ENCODE results near the gene TMEM187. TPM values are rescaled to one million over a fixed set of nuclear protein-coding genes. Genes with fewer than 3 reads are reported as not detected.

TMEM187 gene, protein sequence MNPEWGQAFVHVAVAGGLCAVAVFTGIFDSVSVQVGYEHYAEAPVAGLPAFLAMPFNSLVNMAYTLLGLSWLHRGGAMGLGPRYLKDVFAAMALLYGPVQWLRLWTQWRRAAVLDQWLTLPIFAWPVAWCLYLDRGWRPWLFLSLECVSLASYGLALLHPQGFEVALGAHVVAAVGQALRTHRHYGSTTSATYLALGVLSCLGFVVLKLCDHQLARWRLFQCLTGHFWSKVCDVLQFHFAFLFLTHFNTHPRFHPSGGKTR
- total RNA-seq (1 to 10 TPM; 3.2 to 7.8 (median 6.8) TPM), polyA plus RNA-seq (1 to 10 TPM; 2.2 to 6.7 (median 5.2) TPM)
- long read RNA-seq, donor 1, transcript TMEM187-201 (2 exons, 1,880 nt) = major isoform, 13 of 16 reads
- long read RNA-seq, donor 1, partial matches to known transcripts = 0 of 16 reads
- long read RNA-seq, donor 1, other reads (novel, unspliced or antisense) = 3 of 16 reads
- long read RNA-seq, donor 2, partial matches to known transcripts = 0 of 8 reads
- long read RNA-seq, donor 2, other reads (novel, unspliced or antisense) = 4 of 8 reads

DNA sequence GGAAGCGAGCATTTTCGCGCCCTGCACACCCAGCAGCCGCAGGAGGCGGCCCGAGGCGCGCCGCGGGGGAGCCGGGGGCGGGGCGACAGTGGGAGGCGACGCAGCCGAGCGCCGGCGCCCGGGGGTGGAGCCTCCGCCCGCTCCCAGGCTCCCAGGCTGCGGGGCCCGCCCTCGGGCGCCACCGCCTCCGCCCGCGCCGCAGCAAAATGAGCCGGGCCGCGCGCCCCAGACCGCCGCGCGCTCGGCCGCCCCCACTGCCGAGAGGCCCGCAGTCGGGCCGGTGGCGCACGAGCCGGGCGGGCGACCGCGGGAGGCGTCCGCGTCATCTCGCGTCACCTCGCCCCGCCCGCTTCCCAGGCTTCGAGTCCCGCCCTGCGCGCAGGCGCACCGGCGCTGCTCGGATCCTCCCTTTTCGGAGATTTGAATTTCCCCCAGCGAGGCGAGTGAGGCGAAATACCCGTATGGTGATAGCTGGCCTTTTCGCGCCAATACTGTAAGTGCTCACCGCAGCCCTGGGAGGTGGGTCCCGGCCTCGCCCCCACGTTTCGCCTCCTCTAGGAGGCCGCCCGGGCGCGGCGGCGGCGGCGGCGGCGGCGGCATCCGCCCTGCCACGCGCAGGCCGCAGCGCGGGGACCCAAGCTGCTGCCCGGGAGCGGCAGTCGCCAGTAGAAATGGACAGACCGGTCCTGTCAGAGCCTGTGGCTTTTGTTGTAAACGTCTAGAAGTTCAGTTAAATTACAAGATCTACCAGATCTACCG, at the start of gene TMEM187:
Gene TMEM187 (plus strand): TSS at position 387 of the 759 bp plus-strand sequence. CDS start 9,309 bp downstream, outside the sequence.
- TF ChIP-seq, protein P1, sequence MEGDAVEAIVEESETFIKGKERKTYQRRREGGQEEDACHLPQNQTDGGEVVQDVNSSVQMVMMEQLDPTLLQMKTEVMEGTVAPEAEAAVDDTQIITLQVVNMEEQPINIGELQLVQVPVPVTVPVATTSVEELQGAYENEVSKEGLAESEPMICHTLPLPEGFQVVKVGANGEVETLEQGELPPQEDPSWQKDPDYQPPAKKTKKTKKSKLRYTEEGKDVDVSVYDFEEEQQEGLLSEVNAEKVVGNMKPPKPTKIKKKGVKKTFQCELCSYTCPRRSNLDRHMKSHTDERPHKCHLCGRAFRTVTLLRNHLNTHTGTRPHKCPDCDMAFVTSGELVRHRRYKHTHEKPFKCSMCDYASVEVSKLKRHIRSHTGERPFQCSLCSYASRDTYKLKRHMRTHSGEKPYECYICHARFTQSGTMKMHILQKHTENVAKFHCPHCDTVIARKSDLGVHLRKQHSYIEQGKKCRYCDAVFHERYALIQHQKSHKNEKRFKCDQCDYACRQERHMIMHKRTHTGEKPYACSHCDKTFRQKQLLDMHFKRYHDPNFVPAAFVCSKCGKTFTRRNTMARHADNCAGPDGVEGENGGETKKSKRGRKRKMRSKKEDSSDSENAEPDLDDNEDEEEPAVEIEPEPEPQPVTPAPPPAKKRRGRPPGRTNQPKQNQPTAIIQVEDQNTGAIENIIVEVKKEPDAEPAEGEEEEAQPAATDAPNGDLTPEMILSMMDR (IDR thresholded peaks at IDR 0.05) = no peak
- Histone ChIP-seq H3K9me3 (no peaks in the 10 kb centered on the region), H3K4me3 (peak within 1 kb of the TSS; percentile 80), H3K4me1 (peaks cover 32% of the 10 kb centered on the region), H3K27ac (peak within 1 kb of the TSS; percentile 97), H3K27me3 (ENCODE audit: insufficient read depth in 3 of 3, low read length in 2 of 3) (no peaks in the 10 kb centered on the region), H3K36me3 (ENCODE audit: insufficient read depth in 1 of 2, low read depth in 1 of 2) (no peaks in the 10 kb centered on the region)
- intact Hi-C loops (cut with DNase I) = loop anchor here in 1 of 2 donors (5.0 kb wide), 1 partner anchor 40 kb away; no protein-coding TSS in a partner anchor
- DNase-seq = peak; percentile 90 to 95
- WGBS, 3 donors = 0 to 7% (median 0%) methylated on average over 16 to 96 of the region's 103 CpGs
- peak; percentile 60 to 66 (median 62) for ATAC-seq

DNA sequence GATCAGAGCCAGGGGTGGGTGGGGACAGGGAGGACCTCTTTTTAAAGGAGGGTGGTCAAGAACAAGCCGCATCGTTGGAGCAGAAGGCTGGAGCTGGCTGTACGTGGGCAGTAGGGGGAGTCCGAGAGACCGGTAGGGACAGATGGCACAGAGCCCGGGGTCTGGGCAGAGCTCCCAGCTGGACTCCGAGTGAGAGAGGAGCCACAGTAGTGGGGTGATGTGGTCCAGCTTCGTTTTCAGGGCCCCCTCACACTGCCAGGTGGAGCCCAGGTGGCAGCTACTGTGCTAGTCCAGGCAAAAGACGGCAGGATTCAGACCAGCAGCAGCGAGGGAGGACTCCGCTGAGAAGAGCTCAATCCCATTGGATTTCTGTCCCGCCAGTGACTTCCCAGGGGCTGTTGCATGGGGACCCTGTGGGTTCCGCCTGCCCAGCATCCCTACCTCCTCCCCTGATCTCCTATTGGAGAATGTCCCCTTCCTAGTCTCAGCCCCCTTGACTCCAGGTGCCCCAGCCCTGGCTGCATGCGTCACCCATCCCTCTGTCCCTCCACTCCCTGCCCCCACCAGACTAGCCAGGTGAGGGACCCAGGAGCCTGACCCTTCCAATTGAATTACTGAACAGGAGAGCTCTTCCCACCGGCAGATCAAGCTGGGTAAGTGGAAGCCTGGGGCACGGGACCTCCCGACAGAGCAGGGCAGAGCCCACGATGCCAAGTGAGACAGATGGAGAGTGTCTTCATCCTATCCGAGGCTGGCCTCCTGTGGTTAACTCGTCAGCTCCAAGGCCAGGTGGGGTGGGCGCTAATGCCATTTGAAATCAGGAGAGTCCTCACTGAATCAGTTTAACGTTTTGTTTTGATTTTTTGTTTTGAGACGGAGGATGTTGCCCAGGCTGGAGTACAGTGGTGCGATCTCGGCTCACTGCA, 49.4 kb upstream of the TMEM187 start:
- peak; percentile 57 to 79 (median 71) for ATAC-seq
- no peak overlapping the region for H3K27ac ChIP-seq
- no peak overlapping the region for H3K4me3 ChIP-seq
- H3K9me3 ChIP-seq = no peaks in the 10 kb centered on the region
- peak; percentile 83 to 91 for DNase-seq
- intact Hi-C loops (cut with DNase I) = no loop called here
- peaks cover 30% of the 10 kb centered on the region for H3K4me1 ChIP-seq
- WGBS, 3 donors = 36 to 51% (median 40%) methylated on average over 17 to 25 of the region's 25 CpGs
- TF ChIP-seq, protein P1 (IDR thresholded peaks at IDR 0.05) = peak; percentile 60
- no peaks in the 10 kb centered on the region for H3K36me3 ChIP-seq (ENCODE audit: insufficient read depth in 1 of 2, low read depth in 1 of 2)
- H3K27me3 ChIP-seq (ENCODE audit: insufficient read depth in 3 of 3, low read length in 2 of 3) = peaks cover 0 to 7% (median 0%) of the 10 kb centered on the region in 3 donors

DNA sequence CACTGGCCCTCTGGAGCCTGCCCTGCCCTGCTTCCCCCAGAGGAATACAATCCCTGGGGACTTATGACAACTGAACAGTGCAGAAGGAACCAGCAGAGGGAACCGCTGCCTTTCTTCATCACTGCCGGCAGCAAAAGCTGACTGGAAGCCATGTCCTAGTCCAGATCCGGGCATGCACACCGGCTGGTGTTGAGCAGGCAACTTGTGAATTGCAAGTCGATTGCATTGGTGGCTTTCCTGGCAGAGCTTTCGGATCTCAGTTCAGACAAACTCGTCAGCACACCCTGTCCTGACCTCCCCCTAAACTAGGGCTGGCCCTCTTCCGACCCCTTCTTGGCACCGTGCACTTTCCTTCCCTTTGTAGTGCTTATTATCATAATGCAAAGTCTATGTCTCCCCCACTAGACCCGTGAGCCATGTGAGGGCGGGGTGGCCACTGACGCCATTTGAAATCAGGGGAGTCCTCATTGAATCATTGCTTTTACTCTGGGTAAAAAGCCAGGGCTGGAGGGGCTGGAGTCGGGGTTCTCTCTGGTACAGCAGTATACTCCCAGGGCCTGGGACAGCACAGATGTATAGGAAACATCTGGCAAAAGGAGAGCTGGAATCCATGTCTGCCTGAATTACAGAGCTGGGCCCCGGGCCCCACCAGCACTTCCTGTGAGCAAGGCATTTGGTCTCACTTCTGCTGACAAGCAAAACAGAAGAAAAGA, 48.2 kb upstream of the TMEM187 start:
- TF ChIP-seq, protein P1 (IDR thresholded peaks at IDR 0.05) = no peak
- no peak overlapping the region for H3K27ac ChIP-seq
- H3K4me3 ChIP-seq = no peak overlapping the region
- DNase-seq (no peak), ATAC-seq (no peak)
- peaks cover 0 to 7% (median 0%) of the 10 kb centered on the region in 3 donors for H3K27me3 ChIP-seq (ENCODE audit: insufficient read depth in 3 of 3, low read length in 2 of 3)
- peaks cover 39% of the 10 kb centered on the region for H3K4me1 ChIP-seq
- H3K36me3 ChIP-seq (ENCODE audit: insufficient read depth in 1 of 2, low read depth in 1 of 2) = peaks cover 0 to 2% of the 10 kb centered on the region in 2 donors
- H3K9me3 ChIP-seq = no peaks in the 10 kb centered on the region
- intact Hi-C loops (cut with DNase I) = no loop called here
- 29 to 48% (median 31%) methylated on average over 14 of the region's 14 CpGs for WGBS, 3 donors

DNA sequence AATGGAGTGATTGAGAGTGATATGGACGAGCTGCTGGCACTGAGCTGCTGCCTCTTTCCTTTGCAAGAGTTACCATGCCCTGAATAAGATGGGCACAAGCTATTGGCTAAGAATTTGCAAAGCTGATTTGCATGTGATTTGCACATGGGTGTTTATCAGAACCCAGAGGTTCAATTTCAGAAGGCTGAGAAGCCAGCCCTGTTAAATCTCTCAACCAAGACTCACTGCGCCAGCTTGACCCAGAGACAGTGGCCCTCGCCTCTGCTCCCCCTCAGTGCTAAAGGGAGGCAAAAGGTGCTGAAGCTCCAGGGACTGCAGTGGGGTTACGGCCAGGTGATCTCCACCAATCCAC, 47.2 kb upstream of the TMEM187 start:
- peaks cover 0 to 3% (median 0%) of the 10 kb centered on the region in 3 donors for H3K27me3 ChIP-seq (ENCODE audit: insufficient read depth in 3 of 3, low read length in 2 of 3)
- H3K27ac ChIP-seq = no peak overlapping the region
- ATAC-seq = no peak
- intact Hi-C loops (cut with DNase I) = no loop called here
- H3K36me3 ChIP-seq (ENCODE audit: insufficient read depth in 1 of 2, low read depth in 1 of 2) = peaks cover 3 to 13% of the 10 kb centered on the region in 2 donors
- TF ChIP-seq, protein P1 (IDR thresholded peaks at IDR 0.05) = no peak
- H3K9me3 ChIP-seq = no peaks in the 10 kb centered on the region
- DNase-seq = no peak
- 90 to 95% (median 91%) methylated on average over 4 of the region's 4 CpGs for WGBS, 3 donors
- peaks cover 39% of the 10 kb centered on the region for H3K4me1 ChIP-seq
- H3K4me3 ChIP-seq = peak overlapping the region; percentile 86
